ENCODE measurements around the gene ELAC1.

ELAC1 gene

DNA sequence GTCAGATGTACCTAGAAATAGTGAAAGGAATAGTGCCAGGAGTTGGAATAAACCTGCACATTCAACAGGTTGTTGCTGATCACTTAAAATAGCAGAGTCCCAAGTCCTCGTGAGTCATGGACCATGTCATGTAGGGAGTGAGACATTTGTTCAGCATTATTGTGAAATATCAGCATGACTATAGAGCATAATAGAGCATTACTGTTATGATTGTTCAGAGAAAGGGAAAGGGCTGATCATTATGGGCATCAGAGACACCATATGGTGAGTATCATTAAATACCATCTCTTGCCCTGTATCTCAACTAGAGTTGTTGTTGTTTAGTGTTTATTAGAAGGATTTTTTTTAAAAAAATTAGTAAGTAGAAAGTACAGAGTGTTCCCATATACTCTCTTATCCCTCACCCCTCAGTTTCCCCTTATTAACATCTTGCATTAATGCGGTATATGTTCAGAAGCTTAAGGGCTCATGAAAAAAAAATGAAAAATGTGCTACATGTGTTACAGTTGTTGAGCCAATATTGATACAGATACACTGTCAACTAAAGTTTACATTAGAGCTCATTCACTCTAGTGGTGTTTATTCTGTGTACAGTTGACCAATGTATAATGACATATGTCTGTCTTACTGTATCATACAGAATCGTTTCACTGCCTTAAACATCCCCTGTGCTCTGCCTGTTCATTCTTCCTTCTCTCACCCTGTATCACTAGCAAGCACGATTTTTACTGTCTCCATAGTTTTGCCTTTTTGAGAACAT is 5.7 kb downstream of the ELAC1 start:
- DNase-seq (ENCODE audit: low read depth in 1 of 2, low spot score in 1 of 2) = peak in 1 of 2 experiments; percentile 56
- no peak overlapping the region for H3K27ac ChIP-seq (replicated peaks)
- H3K27me3 ChIP-seq (ENCODE audit: insufficient read depth, poor library complexity, severe bottlenecking) = no peaks in the 10 kb centered on the region

DNA sequence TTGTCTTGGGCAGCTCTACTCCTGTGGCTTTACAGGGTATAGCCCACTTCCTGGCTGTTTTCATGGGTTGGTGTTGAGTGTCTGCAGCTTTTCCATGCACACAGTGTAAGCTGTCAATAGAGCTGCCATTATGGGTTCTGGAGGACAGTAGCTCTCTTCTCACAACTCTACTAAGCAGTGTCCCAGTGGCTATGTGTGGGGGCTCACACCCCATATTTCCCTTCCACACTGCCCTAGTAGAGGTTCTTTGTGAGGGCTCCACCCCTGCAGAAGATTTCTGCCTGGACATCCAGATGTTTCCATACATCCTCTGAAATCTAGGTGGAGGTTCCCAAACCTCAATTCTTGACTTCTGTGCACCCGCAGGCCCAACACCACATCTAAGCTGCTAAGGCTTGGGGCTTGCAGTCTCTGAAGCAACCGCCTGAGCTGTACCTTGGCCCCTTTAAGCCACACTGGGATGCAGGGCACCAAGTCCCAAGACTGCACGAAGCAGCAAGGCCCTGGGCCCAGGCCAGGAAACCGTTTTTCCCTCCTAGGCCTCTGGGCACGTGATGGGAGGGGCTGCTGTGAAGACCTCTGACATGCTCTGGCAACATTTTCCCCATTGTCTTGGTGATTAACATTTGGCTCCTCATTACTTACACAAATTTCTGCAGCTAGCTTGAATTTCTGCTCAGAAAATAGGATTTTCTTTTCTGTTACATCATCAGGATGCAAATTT is 9.4 kb downstream of the ELAC1 start:
- H3K4me3 ChIP-seq (replicated peaks; ENCODE audit: insufficient read depth, low read length) = no peak overlapping the region
- H3K27me3 ChIP-seq (ENCODE audit: insufficient read depth, poor library complexity, severe bottlenecking) = no peaks in the 10 kb centered on the region
- DNase-seq (ENCODE audit: low read depth in 1 of 2, low spot score in 1 of 2) = no peak
- H3K27ac ChIP-seq (replicated peaks) = no peak overlapping the region
- TF ChIP-seq SPI1 (IDR thresholded peaks at IDR 0.05; ENCODE audit: borderline replicate concordance, low read depth) = no peak

More for the DNA sequence above, 5.7 kb downstream of the ELAC1 start:
- H3K4me3 ChIP-seq (replicated peaks; ENCODE audit: insufficient read depth, low read length) = no peak overlapping the region
- TF ChIP-seq SPI1 (IDR thresholded peaks at IDR 0.05; ENCODE audit: borderline replicate concordance, low read depth) = no peak
- TF ChIP-seq POLR2AphosphoS5 (IDR thresholded peaks at IDR 0.05; ENCODE audit: low read depth) = no peak
- no peak for TF ChIP-seq GABPA (IDR thresholded peaks at IDR 0.05; ENCODE audit: low read depth)
- TF ChIP-seq, protein P1, sequence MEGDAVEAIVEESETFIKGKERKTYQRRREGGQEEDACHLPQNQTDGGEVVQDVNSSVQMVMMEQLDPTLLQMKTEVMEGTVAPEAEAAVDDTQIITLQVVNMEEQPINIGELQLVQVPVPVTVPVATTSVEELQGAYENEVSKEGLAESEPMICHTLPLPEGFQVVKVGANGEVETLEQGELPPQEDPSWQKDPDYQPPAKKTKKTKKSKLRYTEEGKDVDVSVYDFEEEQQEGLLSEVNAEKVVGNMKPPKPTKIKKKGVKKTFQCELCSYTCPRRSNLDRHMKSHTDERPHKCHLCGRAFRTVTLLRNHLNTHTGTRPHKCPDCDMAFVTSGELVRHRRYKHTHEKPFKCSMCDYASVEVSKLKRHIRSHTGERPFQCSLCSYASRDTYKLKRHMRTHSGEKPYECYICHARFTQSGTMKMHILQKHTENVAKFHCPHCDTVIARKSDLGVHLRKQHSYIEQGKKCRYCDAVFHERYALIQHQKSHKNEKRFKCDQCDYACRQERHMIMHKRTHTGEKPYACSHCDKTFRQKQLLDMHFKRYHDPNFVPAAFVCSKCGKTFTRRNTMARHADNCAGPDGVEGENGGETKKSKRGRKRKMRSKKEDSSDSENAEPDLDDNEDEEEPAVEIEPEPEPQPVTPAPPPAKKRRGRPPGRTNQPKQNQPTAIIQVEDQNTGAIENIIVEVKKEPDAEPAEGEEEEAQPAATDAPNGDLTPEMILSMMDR (IDR thresholded peaks at IDR 0.05; ENCODE audit: insufficient read depth, low read length) = no peak
- TF ChIP-seq, protein P2, sequence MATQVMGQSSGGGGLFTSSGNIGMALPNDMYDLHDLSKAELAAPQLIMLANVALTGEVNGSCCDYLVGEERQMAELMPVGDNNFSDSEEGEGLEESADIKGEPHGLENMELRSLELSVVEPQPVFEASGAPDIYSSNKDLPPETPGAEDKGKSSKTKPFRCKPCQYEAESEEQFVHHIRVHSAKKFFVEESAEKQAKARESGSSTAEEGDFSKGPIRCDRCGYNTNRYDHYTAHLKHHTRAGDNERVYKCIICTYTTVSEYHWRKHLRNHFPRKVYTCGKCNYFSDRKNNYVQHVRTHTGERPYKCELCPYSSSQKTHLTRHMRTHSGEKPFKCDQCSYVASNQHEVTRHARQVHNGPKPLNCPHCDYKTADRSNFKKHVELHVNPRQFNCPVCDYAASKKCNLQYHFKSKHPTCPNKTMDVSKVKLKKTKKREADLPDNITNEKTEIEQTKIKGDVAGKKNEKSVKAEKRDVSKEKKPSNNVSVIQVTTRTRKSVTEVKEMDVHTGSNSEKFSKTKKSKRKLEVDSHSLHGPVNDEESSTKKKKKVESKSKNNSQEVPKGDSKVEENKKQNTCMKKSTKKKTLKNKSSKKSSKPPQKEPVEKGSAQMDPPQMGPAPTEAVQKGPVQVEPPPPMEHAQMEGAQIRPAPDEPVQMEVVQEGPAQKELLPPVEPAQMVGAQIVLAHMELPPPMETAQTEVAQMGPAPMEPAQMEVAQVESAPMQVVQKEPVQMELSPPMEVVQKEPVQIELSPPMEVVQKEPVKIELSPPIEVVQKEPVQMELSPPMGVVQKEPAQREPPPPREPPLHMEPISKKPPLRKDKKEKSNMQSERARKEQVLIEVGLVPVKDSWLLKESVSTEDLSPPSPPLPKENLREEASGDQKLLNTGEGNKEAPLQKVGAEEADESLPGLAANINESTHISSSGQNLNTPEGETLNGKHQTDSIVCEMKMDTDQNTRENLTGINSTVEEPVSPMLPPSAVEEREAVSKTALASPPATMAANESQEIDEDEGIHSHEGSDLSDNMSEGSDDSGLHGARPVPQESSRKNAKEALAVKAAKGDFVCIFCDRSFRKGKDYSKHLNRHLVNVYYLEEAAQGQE (IDR thresholded peaks at IDR 0.05; ENCODE audit: insufficient replicate concordance, low read depth) = no peak

DNA sequence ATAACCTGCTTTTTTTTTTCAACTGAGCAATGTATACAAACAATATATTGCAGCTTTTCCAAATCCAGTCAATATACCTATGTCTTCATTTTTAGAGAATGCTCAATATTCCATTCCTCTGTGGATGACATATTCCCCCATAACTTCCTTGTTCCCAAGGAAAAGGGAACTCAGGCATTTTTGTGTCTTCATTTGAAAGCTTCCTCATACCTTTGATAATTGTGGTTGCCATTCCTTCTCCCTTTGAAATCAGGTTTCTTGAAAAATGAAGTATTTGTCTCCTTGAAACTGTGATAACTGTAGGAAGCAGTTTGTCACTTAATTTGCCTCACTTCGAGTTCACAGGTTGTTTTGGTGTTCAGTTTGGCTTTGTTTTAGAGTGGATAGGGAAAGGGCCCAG is 13.5 kb downstream of the ELAC1 start:
- H3K27ac ChIP-seq (replicated peaks) = no peak overlapping the region
- no peak for DNase-seq (ENCODE audit: low read depth in 1 of 2, low spot score in 1 of 2)
- TF ChIP-seq GABPA (IDR thresholded peaks at IDR 0.05; ENCODE audit: low read depth) = no peak
- TF ChIP-seq, protein P1 (IDR thresholded peaks at IDR 0.05; ENCODE audit: insufficient read depth, low read length) = no peak
- TF ChIP-seq POLR2AphosphoS5 (IDR thresholded peaks at IDR 0.05; ENCODE audit: low read depth) = no peak
- peak; percentile 15; the same call in 1 of the 2 replicates for TF ChIP-seq SPI1 (IDR thresholded peaks at IDR 0.05; ENCODE audit: borderline replicate concordance, low read depth)
- TF ChIP-seq, protein P2 (IDR thresholded peaks at IDR 0.05; ENCODE audit: insufficient replicate concordance, low read depth) = no peak
- no peak overlapping the region for H3K4me3 ChIP-seq (replicated peaks; ENCODE audit: insufficient read depth, low read length)
- no peaks in the 10 kb centered on the region for H3K27me3 ChIP-seq (ENCODE audit: insufficient read depth, poor library complexity, severe bottlenecking)

DNA sequence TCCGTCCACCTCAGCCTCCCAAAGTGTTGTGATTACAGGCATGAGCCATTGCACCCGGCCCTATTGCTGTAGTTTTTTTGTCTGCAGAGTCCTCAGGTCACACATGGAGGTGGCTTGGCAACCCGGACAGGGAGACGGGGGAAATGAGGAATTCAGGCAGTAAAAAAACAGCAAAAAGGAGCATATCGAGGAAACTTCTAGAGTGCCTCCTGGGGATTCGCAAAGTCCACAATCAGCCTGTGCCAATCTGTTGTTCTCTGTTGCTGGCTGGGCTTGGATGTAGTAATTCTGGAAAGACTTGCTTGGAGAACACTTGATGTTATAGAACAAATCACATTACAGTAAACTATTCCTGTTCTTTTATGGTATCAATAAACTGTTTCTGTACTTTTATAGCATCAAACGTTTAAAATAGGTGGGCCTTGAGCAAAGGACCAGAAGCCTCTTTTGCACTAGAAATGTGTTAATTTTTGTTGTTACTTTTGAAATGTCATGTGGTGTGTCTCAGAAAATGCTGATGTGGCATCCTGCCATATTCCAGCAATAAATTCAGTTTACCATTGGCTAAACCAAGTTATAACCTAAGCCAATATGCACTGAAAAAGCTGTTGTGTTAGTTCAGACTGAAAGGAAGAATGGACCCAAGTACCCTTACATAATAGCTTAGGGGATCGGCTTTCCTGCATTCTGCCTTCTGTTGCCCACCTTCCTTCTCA is 14.4 kb downstream of the ELAC1 start:
- H3K4me3 ChIP-seq (replicated peaks; ENCODE audit: insufficient read depth, low read length) = no peak overlapping the region
- TF ChIP-seq, protein P1 (IDR thresholded peaks at IDR 0.05; ENCODE audit: insufficient read depth, low read length) = no peak
- TF ChIP-seq, protein P2 (IDR thresholded peaks at IDR 0.05; ENCODE audit: insufficient replicate concordance, low read depth) = no peak
- TF ChIP-seq GABPA (IDR thresholded peaks at IDR 0.05; ENCODE audit: low read depth) = no peak
- no peak for TF ChIP-seq SPI1 (IDR thresholded peaks at IDR 0.05; ENCODE audit: borderline replicate concordance, low read depth)
- no peak for TF ChIP-seq POLR2AphosphoS5 (IDR thresholded peaks at IDR 0.05; ENCODE audit: low read depth)
- H3K27me3 ChIP-seq (ENCODE audit: insufficient read depth, poor library complexity, severe bottlenecking) = no peaks in the 10 kb centered on the region
- no peak overlapping the region for H3K27ac ChIP-seq (replicated peaks)
- DNase-seq (ENCODE audit: low read depth in 1 of 2, low spot score in 1 of 2) = no peak

Measured in HL-60 (cell line).